CD4-positive, alpha-beta T cell treated with Interleukin-15 for 4 hours (primary cell): ENCODE data around the gene ARHGAP6.
"Not testable (repeated sequence)": the region's sequence is repeated elsewhere in the genome, so short reads cannot be mapped to it uniquely, and the experiment has no call there.

Source experiments
- DNase-seq: peaks from one replicate; pipeline ENCODE4 v3.0.0-alpha.2; 2020; ENCODE audit warnings: low spot score

The ARHGAP6 gene

GRCh38 chrX:11235377-11235776, 430.3 kb downstream of the ARHGAP6 start:
- not testable (repeated sequence) for DNase-seq

DNA sequence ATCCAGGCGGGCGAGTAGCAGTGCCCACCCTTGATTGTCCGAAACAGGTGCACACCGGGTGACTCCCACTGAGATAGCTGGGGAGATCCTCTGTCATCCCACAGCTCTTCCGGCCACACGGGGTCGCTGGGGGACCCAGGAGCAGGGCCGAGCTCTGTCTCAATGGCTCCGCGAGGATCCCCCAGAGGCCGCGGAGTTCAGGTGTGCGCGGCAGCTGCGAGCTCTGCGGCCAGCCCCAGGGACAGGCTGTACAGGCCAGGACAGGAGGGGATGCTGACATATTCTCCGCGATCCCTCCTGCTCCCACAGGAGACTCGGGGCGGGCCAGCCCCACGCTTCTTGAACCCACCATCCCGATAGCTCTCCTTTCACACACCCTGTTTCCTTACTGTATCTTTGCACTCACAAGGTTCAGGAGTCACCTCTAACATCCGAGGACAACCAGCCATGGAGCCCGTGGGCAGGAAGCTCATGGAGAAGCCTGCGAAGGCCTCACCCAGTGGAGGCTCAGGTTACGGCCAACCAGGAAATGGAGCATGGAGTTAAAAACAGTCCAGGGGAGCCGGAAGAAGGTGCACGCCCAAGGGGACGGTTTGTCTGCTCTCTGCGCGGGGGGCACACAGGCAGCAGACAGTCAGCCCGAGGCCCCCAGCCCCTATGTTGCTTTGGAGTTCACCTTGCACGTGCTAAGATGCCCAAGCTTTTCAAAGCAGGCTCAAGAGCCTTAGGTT, 450.4 kb downstream of the ARHGAP6 start:
- DNase-seq = no peak

DNA sequence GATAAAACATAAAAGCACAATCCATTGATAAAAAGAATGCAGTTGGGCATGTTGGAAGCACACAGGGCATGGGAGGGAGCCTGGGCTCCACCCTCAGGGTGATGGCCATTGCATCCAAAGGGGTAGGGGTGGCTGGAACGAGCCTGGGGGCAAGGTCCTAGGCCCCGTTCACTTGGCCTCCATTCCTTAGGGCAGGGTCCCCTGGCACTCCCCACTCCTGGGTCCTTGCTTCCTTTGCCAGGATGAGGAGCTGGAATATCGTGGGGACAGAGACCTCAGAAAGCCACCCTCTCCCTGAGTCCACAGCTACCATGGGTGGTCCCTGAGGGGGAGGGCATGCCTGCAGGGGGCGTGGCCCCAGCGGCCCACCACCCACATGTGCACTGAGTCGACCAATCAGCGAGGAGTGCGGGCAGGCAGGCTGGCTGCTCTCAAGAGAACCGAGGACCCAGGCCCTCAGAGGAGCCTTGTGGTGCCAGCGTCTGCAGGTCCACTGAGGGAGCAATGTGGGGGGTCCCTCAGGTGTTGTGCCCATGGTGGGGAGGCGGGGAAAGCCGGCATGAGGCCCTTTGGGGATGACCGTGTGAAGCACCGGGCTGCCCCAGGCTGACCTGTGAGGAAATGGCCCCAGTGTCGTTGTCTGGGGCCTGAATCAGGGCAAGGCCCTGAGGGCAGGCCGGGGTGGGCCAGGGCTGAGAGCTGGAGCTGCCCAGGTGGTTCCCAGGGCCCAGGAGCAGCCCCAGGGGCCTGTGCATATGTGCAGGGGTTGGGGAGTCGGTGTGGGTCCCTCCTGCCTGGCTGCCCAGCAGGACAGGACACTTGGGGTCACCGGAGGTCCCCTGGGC, 451.2 kb downstream of the ARHGAP6 start:
- DNase-seq = no peak

DNA sequence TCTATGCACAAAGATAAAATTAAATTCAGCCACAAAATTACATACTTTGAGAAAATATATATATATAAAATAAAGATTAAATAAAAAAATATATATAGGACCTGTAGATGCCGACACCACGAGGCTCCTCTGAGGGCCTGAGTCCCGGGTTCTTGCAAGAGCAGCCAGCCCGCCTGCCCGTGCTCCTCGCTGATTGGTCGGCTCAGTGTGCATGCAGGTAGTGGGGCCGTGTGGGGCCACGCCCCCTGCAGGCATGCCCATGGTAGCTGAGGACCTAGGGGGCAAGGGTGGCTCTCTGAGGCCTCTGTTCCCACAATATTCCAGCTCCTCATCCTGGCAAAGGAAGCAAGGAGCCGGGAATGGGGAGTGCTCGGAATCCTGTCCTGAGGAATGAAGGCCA, 453.0 kb downstream of the ARHGAP6 start:
- no peak for DNase-seq

- no peak for DNase-seq
These were observed 455.3 kb downstream of the ARHGAP6 start for GRCh38 chrX:11210415-11210801.

GRCh38 chrX:11209798-11210414, 455.8 kb downstream of the ARHGAP6 start:
- DNase-seq = no peak

DNA sequence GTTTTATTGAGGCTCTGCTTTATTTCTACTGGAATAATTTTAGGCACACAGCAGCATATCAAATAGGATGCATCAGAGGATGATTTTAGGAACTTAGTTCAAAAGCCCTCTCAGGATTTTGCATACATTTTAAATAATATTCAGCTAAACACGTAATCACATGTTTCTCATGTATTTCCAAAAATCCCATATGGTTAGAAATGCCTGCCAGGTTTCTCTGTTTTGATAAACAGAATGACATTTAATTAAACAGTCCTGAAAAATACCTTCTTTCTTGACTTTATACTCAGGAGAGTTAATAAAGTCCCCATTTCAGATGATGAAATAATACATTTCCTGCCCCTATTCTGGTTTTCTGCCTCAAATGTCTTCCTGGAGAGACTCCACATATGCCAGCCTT, 459.0 kb downstream of the ARHGAP6 start:
- DNase-seq = no peak

DNA sequence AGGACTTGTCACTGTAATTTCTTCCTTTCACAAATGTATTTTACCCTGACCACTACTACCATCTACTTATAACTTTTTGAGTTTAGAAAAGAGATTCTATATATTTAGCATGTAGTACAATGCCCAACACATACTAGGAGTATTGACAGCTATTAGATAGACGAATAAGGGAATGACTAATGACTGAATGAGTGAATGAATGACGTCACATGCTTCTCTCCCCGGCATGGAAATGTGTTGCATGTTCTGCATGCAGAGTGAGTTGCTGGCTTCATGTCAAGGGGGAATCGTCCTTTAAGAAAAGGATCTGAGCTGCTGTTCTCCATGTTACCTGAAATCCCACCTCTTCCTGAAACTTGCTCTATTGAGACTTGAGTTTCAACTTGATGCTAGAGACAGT, 459.9 kb downstream of the ARHGAP6 start:
- no peak for DNase-seq

DNA sequence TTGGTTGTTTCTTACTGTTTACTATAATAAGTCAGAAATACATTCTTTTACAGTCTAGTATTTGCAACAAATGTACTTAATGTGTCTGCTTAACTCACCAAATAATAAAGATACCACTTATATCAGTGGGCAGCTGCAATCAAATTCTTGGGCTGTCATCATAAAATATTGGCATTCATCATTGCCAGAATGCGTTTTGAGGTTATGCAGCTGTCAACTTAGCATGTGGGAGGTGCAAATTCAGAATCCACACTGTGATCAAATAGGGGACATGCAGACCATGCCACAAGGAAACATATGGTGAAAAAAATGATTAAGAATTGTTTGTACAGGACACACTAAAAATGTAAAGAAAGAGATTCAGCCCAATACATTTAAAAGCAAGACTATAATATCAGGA, 468.0 kb downstream of the ARHGAP6 start:
- DNase-seq = no peak

GRCh38 chrX:11196476-11196875, 469.2 kb downstream of the ARHGAP6 start:
- no peak for DNase-seq

DNA sequence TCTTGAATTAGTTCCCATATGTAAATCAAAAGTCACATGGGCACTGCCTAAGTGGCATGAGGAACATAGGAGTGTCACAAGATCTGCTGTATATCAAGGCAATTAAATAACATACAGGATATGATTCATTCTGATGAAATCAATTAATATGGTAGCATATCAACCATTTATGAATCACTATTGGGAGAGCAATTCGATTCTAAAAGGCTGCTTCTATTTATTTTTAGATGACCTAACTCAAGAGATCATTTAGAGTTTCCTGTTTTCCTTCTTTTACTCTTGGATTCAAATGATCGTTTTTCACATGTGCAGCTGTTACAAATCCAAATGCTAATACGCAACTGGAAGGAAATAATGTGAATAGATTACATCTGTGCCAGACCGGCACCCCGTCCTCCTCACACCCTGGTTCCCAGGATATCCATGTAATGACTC, 472.7 kb downstream of the ARHGAP6 start:
- no peak for DNase-seq

DNA sequence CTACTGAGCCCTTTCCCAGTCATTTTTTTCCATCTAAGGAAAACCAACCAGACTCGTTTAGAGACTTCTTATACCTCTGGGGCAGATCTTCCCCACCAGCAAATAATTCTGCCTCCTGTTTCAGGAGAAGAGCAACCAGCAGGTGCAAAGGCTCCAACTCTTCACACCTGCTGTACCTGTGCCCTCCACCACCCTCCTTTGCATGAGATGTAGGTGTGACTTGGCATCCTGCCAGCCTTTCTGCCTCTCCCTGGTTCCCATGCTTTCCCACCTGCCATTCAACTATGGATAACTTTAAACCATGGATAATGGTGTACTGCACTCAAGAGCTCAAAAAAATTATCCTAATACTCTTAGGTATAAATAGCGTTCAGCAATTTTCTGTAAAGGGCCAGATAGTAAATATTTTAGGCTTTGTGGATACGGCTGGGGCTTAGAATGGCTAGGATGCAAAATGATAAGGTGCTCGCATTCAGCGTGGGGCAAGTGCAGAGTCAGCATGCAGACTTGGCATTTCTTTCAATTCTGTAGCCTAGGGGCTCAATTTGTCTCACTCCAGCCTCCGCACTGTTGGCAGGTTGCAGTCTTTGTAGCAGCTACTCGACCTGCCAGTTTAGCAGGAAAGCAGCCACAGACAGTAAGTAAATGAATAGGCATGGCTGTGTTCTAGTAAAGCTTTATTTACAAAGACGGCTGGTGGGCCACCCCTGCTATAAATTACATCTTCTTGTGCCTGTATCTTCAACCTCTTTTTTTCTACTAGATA, 474.8 kb downstream of the ARHGAP6 start:
- no peak for DNase-seq

DNA sequence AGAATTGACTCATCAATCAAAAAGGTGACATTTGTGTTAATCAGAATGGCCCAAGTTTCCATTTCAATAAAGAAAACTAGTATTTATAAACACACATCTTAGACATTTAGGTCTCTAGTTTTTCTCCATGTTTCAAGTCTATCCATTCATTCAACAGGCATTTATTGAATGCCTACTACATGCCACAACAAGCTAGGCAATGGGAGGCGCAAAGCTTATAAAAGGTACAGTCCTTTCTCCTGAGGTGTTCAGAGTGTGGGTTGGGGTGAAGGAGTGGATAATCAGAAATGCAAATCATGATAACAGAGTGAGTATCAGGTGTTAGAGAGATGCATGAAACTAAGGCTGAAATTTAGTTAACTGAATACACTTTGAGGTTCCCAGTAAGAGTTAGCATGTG, 476.6 kb downstream of the ARHGAP6 start:
- DNase-seq = no peak

DNA sequence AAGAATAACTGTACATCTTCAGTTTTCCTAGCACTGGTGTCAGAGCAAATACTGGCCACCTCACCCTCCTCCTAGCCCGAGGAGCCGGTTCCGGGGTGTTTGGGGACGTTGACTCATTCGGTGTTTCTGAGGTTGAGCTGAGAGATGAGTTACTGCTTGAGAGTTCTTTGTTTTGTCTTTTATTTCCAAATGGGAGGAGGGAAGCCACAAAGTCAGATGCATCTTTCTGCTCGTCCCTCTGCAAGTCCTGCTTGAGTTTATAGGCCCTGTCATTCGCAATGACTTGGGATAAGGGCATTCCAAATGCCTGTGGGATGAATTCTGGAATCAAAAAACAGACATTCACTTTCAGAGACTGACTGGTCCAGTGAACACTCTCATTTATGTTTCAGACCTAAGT, 477.1 kb downstream of the ARHGAP6 start:
- no peak for DNase-seq

DNA sequence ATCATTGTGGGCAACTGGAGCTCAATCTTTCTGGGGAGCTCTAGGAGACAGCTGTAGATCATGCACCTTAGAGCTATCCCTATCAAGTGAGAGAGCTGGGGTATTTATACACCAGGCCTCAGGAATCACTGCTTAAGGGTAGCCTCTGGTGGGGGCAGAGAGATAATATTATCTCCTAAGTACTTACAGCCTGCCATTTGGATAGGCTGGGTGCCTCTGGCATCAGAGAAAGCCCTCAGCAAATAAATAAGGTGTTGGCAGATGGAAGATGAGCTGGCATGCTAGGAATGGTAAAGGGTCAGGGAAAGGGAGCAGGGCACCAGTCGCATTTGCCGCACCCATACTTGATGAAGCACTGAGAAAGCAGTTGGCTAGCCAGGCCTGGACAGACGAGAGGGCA, 478.7 kb downstream of the ARHGAP6 start:
- no peak for DNase-seq

- DNase-seq = no peak
These were observed 479.9 kb downstream of the ARHGAP6 start for GRCh38 chrX:11185861-11186260.

DNA sequence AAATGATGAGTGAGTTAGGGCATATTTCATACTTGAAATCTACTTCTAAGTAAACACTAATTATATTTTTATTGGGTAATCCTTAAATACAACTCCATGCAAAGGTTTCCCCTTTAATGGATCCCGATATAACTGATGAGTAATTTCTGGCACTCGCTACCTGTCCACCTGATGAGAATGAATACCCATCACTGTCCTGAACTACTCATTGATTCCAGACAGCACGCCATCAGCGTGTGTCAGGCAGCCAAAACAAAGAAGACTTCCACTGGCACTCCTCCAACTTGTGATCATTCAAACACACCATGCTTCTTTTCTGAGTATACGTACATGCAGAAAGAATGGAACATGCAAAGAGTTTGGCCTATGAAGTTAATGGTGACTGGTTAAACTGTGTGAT, 485.1 kb downstream of the ARHGAP6 start:
- no peak for DNase-seq

DNA sequence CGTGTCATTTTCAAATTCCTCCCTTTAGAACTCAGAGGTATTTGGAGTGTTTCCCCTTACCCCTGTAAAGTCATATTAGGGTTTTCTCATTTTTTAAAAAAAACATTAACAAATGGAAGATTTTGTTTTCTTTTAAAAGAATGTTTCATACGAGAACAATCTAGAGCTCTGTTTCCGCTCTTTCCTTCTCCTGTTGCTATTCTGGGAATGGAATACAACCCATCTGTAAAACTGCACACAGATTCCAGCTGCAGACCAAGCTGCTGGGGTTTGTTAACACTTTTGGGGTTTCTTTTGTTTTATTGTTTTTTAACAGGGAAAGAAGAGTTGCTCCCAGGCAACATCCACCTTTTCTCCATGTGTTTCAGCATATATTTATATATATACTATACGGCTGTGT, 493.3 kb downstream of the ARHGAP6 start:
- no peak for DNase-seq

DNA sequence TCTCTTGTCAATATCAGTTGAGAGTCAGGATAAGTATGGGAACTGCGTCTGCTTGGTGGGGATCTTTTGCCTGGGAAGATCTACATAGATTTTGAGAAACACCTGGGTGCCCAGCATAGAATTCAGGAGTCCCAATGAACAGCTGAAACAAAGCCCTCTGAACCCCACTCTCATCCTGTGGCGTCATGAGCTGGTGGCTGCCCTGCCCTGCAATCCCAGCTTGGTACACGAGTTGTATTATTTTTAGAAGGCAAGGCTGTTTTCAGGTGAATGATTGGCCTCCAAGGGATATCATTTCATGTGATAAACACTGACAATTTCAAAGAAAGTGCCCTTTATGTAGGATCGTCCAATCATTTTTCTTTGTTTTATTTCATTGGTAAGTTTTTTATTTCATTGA, 493.8 kb downstream of the ARHGAP6 start:
- DNase-seq = no peak

GRCh38 chrX:11164433-11164832, 501.3 kb downstream of the ARHGAP6 start:
- no peak for DNase-seq

DNA sequence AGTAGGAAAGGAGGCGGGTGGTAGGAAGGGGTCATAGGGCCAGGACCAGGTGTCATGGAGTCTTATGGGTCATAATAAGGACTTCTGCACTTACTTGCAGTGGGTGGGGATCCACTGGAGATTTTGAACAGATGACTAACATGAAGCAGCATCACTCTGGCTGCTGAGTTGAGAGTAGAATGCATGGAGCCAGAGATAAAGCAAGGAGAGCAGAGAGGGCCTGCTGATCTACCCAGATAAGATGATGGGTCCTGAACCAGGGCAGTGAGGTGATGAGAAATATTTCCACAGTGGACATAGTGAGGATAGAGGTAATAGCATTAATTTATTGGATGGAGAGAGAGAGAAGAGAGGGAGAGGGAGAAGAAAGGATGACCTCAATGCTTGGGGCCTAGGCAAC, 506.6 kb downstream of the ARHGAP6 start:
- DNase-seq = no peak

- DNase-seq = no peak
These were observed 513.7 kb downstream of the ARHGAP6 start for GRCh38 chrX:11151799-11152559.
